ENCODE results near the gene ENOX1.

GRCh38 chr13:43580280-43580679, 206.5 kb downstream of the ENOX1 start:
- no peak for TF ChIP-seq CTCF (IDR thresholded peaks at IDR 0.05)
- TF ChIP-seq POLR2A (IDR thresholded peaks at IDR 0.05), result no peak
